Epithelial cell of esophagus (primary cell): Measurements from ENCODE around the gene SMIM12.

ENCODE experiments used
- DNase-seq: peaks from one replicate; pipeline ENCODE4 v3.0.0; 2010; ENCODE audit warnings: low read depth
- H3K4me3 ChIP-seq: 2 replicates; pipeline ENCODE4 v1.5.1; 2011; ENCODE audit warnings: mild to moderate bottlenecking, low read length, control low read depth
- TF ChIP-seq, protein P1 (sequence below): IDR thresholded peaks from 2 replicates; pipeline ENCODE4 v1.5.1; 2011; ENCODE audit warnings: low read depth, mild to moderate bottlenecking, low read length, control low read depth, inconsistent platforms; ENCODE audit not compliant: insufficient read depth; ENCODE audit errors: missing control alignments

SMIM12 gene

DNA sequence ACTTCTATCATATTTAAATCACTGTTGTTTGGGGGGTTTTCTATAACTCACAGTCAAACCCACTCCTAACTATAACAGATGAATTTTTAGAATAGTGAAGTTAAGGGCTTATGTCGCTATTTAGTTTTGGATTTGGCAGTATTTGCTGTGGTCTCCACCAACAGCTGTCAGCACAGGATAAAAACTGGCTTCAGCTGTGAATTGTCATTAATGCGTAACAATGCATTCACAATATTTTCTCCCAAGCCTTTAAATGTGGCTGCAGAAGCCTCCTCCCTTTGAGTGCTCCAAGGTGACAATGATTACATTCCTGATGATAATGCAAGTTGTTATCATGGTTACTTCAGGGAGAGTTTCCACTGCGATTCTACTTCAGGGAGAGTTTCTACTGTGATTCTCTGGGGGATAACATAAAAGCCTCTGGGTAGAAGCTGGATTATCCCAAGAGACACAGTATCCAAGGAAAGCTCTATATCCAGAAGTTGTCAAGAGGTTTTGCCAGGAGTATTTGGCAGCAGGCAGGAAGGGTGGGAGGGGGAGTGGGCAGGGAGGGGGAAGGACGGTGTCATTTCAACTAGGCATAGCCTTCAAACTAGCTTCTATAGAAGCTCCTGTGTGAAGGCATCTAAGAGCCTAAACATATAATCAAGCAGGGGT is 14.9 kb upstream of the SMIM12 start:
- TF ChIP-seq, protein P1, sequence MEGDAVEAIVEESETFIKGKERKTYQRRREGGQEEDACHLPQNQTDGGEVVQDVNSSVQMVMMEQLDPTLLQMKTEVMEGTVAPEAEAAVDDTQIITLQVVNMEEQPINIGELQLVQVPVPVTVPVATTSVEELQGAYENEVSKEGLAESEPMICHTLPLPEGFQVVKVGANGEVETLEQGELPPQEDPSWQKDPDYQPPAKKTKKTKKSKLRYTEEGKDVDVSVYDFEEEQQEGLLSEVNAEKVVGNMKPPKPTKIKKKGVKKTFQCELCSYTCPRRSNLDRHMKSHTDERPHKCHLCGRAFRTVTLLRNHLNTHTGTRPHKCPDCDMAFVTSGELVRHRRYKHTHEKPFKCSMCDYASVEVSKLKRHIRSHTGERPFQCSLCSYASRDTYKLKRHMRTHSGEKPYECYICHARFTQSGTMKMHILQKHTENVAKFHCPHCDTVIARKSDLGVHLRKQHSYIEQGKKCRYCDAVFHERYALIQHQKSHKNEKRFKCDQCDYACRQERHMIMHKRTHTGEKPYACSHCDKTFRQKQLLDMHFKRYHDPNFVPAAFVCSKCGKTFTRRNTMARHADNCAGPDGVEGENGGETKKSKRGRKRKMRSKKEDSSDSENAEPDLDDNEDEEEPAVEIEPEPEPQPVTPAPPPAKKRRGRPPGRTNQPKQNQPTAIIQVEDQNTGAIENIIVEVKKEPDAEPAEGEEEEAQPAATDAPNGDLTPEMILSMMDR, result no peak
- no peak for DNase-seq
- no peak overlapping the region for H3K4me3 ChIP-seq

DNA sequence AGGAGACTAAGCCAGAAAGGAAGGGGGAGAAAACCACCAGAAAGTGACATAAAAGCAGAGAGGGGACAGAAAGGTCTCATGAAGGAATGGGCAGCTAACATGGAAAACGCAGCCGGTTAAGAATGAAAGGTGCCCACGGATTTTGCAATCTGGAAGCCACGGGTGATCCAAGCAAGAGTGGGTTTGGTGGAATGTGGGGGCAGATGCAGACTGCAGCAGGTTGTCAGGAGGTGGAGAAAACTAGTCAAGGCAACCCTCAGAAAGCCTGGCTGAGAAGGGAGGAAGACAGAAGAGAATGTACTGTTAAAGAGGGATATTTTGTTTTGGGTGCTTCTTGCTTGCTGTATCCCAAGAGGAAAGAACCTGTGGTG is 12.6 kb upstream of the SMIM12 start:
- DNase-seq, result no peak
- no peak overlapping the region for H3K4me3 ChIP-seq
- TF ChIP-seq, protein P1, result no peak

DNA sequence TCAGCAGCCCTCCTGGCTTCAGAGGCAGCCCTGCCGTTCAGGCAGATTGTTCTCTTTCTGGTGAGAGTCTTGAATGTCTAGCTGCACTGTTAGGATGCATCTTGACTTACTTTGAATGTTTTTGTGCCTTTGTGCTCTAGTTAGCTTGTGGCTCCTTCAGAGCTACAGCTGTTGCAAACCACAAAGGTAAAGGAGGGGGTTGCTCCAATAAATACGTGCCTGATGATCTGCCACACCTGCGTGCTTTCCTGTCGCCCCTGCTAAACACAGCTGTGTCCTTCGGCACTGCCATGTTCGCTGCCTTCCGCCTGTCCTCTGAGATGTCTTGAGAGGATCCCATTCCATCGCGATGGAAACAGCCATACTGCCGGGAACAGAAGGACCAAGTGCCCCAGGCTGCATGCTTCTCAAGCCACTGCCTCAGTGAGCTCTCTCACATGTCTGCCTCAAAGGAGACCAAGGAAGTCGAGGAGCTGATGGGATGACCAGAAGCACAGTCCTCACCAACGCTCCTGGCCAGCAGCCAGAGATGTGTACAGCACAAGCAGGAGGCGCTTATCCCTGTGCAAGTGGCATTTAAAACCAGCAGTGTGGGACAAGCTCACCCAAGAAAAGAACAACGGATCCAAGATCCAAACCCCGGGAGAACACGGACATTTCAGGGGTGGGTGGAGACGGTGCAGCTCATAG is 12.0 kb upstream of the SMIM12 start:
- no peak for DNase-seq
- no peak overlapping the region for H3K4me3 ChIP-seq
- TF ChIP-seq, protein P1, result no peak

DNA sequence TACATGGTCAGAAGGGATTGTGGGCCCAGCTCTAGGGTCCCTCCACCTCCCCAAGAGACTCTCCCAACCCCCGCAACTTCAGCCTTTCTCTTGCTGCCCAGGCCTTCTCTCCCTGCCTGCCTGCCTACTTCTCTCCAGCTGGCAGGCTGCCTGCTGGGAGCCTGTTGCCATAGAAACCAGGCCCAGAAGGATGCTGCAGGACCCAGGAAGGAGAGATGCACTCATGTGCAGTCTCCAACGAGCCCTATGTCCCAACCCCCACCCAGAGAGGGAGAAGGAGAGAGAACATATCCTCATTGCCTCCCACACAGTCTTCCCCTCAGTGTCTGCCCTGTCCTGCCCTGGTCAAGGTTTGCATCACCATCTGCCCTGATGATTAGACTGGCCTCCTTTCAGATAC is 10.8 kb upstream of the SMIM12 start:
- no peak for DNase-seq
- TF ChIP-seq, protein P1, result no peak

DNA sequence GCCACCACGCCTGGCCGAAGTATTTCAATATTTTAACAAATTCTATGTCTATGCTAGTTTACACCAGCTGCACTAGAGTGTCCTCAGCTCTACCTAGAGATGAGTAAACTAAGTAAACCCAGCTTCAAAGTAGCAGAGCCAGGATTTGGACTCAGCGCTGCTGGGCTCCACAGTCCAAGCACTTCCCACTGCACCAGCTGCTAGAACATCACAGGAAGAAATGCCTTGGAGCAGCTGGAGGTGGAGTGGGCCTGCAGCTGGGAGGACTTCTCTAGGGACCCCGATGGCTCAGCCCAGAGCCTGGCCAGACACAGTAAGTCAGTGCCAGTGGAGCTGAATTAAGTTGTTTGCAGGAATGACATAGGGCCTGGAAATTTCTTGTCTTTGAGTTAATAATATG is 10.2 kb upstream of the SMIM12 start:
- TF ChIP-seq, protein P1, result no peak
- H3K4me3 ChIP-seq, result no peak overlapping the region
- DNase-seq, result no peak

More for the DNA sequence above, 10.8 kb upstream of the SMIM12 start:
- H3K4me3 ChIP-seq, result no peak overlapping the region

DNA sequence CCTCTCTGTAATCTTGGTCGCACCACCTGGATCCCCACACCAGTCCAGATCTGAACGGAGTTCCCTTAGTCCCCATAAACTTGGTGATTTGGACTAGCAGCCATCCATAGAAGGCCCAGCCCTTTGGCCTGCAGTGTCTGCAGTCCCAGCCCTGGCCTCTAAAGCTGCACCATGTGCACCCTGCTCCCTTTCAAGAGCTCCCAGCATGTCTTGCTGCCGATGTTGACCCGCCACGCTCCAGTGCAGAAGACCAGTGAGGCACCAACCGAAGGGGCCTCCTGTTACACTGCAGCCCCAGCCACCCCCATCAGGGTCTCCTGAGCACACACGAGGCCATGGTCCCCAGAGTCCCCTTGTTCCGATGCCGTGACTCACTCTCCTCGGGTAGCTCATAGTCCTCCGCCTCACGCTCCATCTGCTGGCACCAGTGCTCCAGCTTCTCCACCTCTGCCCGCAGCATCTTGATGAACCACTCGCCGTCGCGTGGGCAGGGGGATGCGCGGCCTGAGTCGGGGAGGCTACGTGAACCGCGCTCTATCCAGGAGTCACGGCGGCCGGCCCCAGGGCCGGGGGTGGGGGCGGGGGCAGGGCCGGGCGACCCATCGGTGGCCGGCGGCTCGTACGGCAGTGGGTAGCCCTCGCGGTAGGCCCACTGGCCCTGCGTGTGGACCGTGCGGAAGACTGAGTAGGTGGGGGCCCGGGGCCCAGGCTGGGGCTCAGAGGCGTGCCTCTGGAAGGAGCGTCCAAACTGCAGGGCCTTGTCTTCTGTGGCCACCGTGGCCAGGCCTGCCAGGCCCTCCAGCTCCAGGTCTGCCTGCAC is 8.9 kb upstream of the SMIM12 start:
- TF ChIP-seq, protein P1, result no peak
- no peak for DNase-seq
- no peak overlapping the region for H3K4me3 ChIP-seq
